ENCODE results near the gene OTX1. TPM values are rescaled to one million over a fixed set of nuclear protein-coding genes. Genes with fewer than 3 reads are reported as not detected.
A peak's percentile ranks its signal among the peaks of the same experiment; 100 is the strongest.

OTX1 gene
- total RNA-seq, 1 experiment from 2014 or later = 0.90 TPM

- TF ChIP-seq FOXP4 (CRISPR knock-in tag; IDR thresholded peaks at IDR 0.05) (no peak), CTCF (IDR thresholded peaks at IDR 0.05) (peak; percentile 78), CREB1 (CRISPR knock-in tag; IDR thresholded peaks at IDR 0.05) (no peak), NFE2L1 (CRISPR knock-in tag; IDR thresholded peaks at IDR 0.05) (no peak), ZNF425 (CRISPR knock-in tag; conservative IDR thresholded peaks at IDR 0.05) (no peak), E2F5 (CRISPR knock-in tag; IDR thresholded peaks at IDR 0.05) (no peak), TP53 (CRISPR knock-in tag; IDR thresholded peaks at IDR 0.05) (no peak), RORB (CRISPR knock-in tag; IDR thresholded peaks at IDR 0.05) (no peak), KAT7 (CRISPR knock-in tag; IDR thresholded peaks at IDR 0.05; ENCODE audit: borderline replicate concordance) (0 out of 2 replicates have a peak, but pooled peaks have one; percentile 66), TEAD4 (CRISPR knock-in tag; IDR thresholded peaks at IDR 0.05) (no peak), FOXP1 (CRISPR knock-in tag; IDR thresholded peaks at IDR 0.05; ENCODE audit: borderline replicate concordance) (peak; percentile 43; the same call in 1 of the 2 replicates), IRF1 (CRISPR knock-in tag; IDR thresholded peaks at IDR 0.05) (no peak), STAT6 (CRISPR knock-in tag; conservative IDR thresholded peaks at IDR 0.05; ENCODE audit: low read depth) (no peak), PREB (CRISPR knock-in tag; IDR thresholded peaks at IDR 0.05; ENCODE audit: borderline replicate concordance) (no peak), CREM (CRISPR knock-in tag; IDR thresholded peaks at IDR 0.05) (0 out of 2 replicates have a peak, but pooled peaks have one; percentile 29)
Observed at GRCh38 chr2:63053889-63054602, 3.4 kb downstream of the OTX1 start (continued).

Data from WTC11 (cell line).